Measurements from ENCODE around the gene HSPB9. TPM values are rescaled to one million over a fixed set of nuclear protein-coding genes. Genes with fewer than 3 reads are reported as not detected.

The HSPB9 gene
- total and polyA plus RNA-seq, 10 of the 15 experiments (the other 5 are each of a cell fraction or from before 2014, with no cell fraction given): 0.04 to 0.40 (median 0.11) TPM; not detected in 7

DNA sequence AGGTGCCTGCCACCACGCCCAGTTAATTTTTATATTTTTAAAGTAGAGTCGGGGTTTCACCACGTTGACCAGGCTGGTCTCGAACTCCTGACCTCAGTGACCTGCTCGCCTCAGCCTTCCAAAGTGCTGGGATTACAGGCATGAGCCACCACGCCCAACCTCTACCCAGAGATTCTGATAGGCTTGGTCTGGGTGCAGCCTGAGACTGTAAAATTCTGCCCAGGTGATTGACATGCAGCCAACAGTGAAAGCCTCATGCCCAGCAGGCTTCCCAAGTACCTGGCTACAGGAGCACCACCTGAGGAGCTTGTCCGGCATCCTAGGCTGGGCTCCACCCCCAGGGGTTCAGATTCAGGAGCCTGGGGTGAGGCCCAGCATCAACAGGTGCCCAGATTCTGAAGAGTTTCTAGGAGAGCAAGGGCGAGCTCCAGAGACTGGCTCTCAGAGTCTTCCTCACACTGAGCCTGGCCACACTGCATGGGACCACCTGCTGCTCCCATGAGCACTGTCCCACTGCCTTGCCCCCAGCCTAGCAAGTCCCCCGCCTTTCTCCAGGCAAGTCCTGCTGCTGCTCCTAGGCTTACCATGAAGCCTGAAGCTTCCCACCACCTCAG lies 41.0 kb upstream of the HSPB9 start (continued):
- TF ChIP-seq, protein P1, sequence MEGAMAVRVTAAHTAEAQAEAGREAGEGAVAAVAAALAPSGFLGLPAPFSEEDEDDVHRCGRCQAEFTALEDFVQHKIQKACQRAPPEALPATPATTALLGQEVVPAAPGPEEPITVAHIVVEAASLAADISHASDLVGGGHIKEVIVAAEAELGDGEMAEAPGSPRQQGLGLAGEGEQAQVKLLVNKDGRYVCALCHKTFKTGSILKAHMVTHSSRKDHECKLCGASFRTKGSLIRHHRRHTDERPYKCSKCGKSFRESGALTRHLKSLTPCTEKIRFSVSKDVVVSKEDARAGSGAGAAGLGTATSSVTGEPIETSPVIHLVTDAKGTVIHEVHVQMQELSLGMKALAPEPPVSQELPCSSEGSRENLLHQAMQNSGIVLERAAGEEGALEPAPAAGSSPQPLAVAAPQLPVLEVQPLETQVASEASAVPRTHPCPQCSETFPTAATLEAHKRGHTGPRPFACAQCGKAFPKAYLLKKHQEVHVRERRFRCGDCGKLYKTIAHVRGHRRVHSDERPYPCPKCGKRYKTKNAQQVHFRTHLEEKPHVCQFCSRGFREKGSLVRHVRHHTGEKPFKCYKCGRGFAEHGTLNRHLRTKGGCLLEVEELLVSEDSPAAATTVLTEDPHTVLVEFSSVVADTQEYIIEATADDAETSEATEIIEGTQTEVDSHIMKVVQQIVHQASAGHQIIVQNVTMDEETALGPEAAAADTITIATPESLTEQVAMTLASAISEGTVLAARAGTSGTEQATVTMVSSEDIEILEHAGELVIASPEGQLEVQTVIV (IDR thresholded peaks at IDR 0.05; ENCODE audit: borderline replicate concordance, partially characterized antibody): no peak
- TF ChIP-seq, protein P2, sequence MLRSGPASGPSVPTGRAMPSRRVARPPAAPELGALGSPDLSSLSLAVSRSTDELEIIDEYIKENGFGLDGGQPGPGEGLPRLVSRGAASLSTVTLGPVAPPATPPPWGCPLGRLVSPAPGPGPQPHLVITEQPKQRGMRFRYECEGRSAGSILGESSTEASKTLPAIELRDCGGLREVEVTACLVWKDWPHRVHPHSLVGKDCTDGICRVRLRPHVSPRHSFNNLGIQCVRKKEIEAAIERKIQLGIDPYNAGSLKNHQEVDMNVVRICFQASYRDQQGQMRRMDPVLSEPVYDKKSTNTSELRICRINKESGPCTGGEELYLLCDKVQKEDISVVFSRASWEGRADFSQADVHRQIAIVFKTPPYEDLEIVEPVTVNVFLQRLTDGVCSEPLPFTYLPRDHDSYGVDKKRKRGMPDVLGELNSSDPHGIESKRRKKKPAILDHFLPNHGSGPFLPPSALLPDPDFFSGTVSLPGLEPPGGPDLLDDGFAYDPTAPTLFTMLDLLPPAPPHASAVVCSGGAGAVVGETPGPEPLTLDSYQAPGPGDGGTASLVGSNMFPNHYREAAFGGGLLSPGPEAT (IDR thresholded peaks at IDR 0.05; ENCODE audit: low read depth): no peak
- TF ChIP-seq DPF2 (IDR thresholded peaks at IDR 0.05) (no peak), NR2C2 (IDR thresholded peaks at IDR 0.05; ENCODE audit: borderline replicate concordance, control insufficient read depth, insufficient read length, low read depth) (no peak), FOXM1 (IDR thresholded peaks at IDR 0.05; ENCODE audit: low read depth, low read length) (no peak), SMAD5 (IDR thresholded peaks at IDR 0.05; ENCODE audit: low read depth) (no peak), NRF1 (conservative IDR thresholded peaks at IDR 0.05; ENCODE audit: low read depth, low read length) (no peak), MEF2A (IDR thresholded peaks at IDR 0.05; ENCODE audit: insufficient read depth, low read depth, low read length) (no peak)
